Fibroblast of mammary gland (primary cell): ENCODE results near the gene SBK2.
A peak's percentile ranks its signal among the peaks of the same experiment; 100 is the strongest.

Experiments
- DNase-seq: peaks from one replicate; pipeline ENCODE4 v3.0.0-alpha.2; 2010; ENCODE audit warnings: low read depth
- H3K4me3 ChIP-seq: 2 replicates; pipeline ENCODE4 v1.5.1; 2011; ENCODE audit warnings: low read depth, mild to moderate bottlenecking, low read length, moderate library complexity; ENCODE audit not compliant: control insufficient read depth
- CTCF ChIP-seq: conservative IDR thresholded peaks from 2 replicates; pipeline ENCODE4 v1.5.1; 2011; ENCODE audit warnings: low read depth, low read length, inconsistent platforms; ENCODE audit not compliant: control insufficient read depth, insufficient read depth

SBK2 gene

GRCh38 chr19:55483706-55484592 is 53.0 kb downstream of the SBK2 start:
- no peak for TF ChIP-seq CTCF
- peak overlapping the region; percentile 60 for H3K4me3 ChIP-seq
- DNase-seq: no peak

GRCh38 chr19:55482967-55483705 is 53.8 kb downstream of the SBK2 start:
- TF ChIP-seq CTCF: no peak
- DNase-seq: no peak
- no peak overlapping the region for H3K4me3 ChIP-seq

GRCh38 chr19:55482156-55482961 is 54.6 kb downstream of the SBK2 start:
- DNase-seq: no peak

GRCh38 chr19:55481794-55482155 is 55.2 kb downstream of the SBK2 start:
- TF ChIP-seq CTCF: no peak
- H3K4me3 ChIP-seq: no peak overlapping the region
- DNase-seq: no peak

More at GRCh38 chr19:55482156-55482961, 54.6 kb downstream of the SBK2 start:
- no peak for TF ChIP-seq CTCF
- no peak overlapping the region for H3K4me3 ChIP-seq

GRCh38 chr19:55481148-55481793 is 55.7 kb downstream of the SBK2 start:
- H3K4me3 ChIP-seq: no peak overlapping the region
- TF ChIP-seq CTCF: no peak
- no peak for DNase-seq
